NCI-H2081 treated with DMSO at 0.1 percent for 48 hours (cell line): Measurements from ENCODE around the gene HP1BP3.

Experiments
- DNase-seq: peaks from one replicate; lab custom pipeline; 2025; lab: John Stamatoyannopoulos, UW

HP1BP3 gene

DNA sequence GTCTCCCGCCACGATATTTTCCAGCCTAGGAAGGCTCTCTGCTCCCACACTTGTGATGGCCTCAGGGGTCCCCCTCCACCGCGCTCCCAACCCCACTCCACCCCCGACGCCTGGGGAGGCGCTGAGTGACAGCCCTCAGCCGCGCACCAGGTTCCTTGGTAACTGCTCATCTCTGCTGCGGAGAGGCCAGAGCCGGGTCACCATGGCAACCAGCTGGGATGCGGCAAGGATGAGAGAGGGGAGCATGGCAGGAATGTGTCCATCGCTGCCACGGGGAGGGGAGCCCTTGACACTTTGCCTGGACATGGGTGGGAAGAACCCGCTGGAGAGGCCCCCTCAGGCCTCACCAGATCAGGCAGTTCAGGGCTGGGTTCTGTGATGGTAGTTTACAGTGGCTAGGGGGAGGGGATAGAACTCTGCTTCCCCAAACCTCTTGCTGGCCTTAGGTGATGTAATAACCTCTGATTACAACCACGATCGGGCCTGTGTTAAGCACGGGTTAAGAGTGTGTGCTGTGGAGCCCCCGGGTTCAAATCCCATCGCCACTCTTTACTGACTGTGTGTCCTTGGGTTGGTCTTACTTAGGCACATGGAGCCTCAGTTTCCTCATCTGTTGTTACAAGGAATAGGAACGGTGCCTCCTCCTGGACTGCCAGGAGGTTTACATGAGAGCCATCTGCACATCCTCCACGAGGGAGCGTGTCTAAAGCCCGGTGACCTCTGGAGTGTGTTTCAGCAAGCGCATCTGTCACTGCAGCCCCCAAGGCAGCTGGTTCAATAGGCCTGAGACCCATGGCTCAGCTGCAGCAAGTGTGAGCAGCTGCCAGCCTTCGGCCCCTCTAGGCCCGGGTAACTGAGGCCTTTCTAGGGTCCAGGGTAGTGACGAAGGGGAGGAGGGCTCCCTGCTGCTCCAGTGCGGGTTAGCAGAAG lies 75.6 kb downstream of the HP1BP3 start:
- DNase-seq, result no peak

DNA sequence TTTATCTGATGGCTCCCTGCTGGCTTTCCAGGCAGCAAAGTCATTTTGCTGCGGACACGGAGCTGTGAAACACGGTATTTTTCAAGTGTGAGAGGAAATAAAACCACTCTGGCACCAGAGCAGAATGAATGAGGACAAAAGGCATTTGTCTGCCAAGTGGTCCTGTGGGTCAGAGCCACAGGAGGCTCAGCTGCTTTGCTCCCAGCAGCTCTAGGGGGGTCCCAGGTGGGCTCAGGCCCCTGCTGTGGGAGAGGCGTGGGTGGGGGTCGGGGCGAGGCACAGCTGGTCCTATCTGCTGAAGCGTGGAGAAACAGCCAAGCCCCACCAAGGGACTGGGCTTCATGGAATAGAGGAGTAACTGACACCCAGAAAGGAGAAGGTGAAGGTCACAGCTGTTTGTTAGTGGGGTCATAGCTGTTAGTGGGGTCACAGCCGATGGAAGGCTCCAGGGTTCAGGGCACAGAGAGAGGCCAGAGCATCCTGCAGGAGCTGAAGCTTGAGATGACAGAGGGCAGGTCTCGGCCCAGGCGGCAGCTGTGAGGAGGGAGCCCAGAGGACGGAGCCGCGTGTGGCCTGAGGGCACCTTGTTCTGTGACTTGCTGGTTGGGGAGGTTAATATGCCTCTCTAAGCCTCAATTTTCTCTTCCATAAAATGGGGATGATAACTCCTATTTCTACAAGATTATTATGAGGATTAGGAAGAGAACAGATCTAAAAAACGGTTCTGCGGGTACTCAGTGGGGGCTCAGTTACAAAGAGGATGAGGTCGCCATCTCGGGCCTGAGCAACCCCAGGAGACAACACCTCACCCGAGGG lies 76.4 kb downstream of the HP1BP3 start:
- DNase-seq, result no peak

DNA sequence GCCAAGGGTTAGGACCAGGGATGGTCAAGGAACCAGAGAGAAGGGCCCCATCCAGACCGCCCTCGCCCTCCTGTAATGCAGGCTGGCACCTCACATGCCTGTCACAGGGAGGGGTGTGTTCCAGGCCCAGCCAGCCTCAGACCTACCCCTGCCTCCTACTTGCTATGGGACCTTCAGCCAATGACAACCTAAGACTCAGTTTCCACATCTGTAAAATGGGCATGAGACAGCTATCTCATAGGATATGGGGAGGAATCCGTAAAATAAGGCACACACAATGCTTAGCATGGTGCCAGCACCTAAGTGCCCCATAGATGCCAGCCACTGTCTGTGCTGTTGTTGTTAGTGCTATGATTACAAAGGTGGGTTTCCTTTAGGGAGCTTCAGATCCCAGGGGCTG lies 77.2 kb downstream of the HP1BP3 start:
- DNase-seq, result no peak

DNA sequence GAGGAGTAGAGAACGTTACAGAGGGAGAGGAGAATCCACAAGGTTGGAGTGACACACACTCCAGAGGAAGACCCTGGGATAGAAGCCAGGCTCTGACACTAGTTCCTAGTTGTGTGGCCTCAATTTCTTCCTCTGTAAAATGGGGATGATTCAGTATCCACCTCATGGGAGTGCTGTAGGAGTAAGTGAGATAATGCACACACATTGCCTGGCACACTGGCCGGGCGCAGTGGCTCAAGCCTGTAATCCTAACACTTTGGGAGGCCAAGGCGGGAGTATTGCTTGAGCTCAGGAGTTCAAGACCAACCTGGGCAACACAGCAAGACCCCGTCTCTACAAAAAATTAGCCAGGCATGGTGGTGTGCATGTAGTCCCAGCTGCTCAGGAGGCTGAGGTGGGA lies 78.2 kb downstream of the HP1BP3 start:
- no peak for DNase-seq

DNA sequence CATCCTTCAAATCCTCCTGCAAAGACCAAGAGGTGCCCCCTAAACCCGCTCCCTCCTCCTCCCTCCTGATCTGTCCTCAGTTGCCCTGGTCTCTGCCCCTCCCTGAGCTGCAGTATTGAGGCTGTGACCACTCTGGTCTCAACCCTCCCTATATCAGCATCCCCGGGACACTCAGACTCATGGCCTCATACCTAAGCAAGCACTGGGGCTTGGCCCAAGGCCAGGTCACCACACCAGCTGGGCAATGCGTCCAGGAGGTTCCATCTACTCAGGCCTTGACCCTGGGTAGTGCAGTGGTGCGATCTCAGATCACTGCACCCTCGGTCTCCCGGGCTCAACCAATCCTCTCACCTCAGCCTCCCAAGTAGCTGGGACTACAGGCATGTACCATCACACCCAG lies 79.0 kb downstream of the HP1BP3 start:
- no peak for DNase-seq

DNA sequence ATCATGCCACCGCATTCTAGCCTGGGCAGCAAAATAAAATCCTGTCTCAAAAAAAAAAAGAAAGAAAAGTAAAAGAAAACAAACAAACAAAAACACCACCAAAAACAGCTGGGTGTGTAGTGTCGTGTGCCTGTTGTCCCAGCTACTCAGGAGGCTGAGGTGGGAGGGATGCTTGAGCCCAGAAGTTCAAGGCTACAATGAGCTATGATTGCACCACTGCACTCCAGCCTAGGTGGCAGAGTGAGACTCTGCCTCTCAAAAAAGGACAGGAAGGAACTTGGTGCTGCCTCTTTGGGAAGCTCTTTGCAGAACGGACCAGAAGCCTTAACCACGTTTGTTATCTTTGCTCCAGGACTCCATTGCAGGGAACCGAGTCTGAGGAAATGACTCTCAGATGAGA lies 80.3 kb downstream of the HP1BP3 start:
- no peak for DNase-seq

DNA sequence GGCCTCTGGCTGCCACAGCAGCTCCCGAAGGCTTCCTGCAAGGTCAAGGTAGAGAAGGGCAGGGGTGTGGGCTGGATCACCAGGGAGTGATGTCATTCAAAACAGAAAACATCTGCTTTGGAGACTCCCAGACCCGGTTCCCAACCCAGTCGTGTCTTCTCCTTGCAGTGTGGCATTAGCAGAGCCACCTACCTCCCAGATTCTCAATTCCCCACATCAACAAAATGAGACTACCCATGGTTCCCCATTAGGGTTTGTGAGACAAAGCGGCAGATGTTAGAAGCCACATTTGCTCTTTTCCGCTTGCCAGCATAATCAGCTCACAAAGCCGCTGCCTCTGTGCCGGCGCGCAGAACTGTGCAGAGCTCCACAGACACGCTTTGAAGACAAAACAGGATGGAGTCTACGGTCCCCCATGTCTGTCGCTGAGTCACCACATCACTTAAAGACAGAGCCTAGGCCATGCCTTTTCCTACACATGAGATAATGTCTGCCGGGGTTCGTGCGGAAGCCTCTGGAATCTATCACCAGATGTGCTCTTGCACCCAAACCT lies 81.8 kb downstream of the HP1BP3 start:
- no peak for DNase-seq

DNA sequence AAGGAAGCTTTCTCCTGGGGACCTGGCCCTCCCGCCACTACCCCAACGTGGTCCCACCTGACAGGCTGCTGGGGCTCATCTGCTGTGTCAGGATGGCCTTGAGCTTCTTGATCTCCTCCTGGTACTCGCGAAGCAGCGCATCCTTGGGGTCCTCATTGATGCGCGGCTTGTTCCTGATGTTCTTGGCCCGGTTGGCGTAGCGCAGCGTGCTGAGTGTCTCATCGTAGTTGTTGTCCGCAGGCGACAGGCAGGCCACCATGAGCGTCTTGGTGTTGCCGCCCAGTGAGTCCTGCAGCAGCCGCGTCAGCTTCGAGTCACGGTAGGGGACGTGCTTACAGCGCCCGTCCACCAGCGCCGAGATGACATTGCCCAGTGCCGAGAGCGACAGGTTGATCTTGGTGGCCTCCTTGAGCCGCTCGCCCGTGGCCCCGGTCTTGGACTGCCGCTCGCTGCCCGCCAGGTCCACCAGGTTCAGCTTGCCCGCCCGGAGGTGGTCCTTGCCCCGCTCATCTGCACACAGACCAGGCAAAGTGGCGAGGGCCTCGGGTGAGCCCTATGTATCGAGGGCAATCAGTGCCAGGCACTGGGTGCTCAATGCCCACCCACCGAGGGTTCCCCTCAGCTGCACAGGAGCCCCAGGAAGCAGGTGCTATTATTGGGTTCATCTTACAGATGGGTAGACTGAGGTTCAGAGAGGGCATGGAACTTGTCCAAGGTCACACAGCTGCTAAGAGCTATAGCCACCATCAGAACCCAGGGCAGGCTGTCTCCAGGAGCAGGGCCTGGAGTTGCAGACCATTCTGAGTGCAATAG lies 82.5 kb downstream of the HP1BP3 start:
- no peak for DNase-seq

DNA sequence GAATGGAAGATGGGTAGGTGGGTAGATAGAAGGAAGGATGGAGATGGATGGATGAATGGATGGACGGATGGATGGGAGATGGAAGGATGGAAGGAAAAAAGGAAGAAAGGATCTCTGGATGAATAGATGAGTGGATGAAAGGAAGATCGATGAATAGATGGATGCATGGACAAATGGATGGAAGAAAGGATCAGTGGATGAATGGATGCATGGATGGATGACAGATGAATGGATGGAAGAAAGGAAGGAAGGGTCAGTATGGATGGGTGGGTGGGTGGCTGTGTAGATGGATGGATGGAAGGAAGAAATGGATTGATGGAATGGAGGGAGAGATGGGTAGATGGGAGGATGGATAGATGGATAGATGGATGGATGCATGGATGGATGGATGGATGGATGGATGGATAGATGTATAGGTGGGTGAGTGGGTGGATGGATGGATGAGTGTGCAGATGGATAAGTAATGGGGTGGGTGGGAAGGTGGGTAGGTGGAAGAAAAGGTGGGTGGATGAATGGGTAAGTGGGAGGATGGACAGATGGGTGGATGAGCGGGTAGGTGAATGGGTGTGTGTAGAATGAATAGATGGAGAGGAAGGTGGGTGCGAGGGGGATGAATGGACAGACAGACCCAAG lies 83.9 kb downstream of the HP1BP3 start:
- DNase-seq, result no peak

DNA sequence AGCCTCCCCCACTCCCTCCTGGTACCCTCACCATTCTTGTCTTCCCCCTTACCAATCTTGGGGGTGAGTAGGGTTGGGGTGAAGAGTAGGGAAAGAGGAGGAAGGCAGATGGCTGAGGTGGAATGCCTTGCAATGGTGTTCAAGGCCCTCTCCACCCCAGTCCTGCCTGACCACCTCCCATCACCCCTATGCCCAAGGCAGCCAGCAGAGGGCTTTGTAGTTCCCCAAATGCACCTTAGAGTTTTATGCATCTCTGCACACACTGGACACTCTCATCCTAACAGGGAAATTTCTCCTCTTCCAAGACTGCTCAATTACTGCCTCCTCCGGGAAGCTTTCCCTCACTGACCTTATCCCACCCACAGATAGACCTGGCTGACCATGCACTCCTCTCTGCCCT lies 84.7 kb downstream of the HP1BP3 start:
- DNase-seq, result no peak

DNA sequence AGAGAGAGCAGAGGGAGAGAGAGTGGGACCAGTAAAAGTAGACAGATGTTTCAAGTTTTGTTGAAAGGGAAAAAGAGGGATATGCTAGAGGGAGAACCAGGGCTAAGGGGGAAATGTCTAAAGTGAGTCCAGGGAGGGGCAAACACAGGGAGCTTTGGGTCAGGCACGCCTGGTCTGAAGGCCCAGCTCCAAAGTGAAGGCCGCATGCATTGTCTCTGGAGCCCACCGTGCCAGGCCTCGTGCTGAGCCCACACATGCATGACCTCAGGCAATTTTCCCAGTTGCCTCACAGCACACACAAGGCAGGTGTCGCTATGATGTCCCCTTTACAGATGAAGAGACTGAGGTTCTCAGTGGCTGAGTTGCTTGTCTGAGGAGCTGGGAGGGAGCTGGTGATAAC lies 85.3 kb downstream of the HP1BP3 start:
- no peak for DNase-seq

DNA sequence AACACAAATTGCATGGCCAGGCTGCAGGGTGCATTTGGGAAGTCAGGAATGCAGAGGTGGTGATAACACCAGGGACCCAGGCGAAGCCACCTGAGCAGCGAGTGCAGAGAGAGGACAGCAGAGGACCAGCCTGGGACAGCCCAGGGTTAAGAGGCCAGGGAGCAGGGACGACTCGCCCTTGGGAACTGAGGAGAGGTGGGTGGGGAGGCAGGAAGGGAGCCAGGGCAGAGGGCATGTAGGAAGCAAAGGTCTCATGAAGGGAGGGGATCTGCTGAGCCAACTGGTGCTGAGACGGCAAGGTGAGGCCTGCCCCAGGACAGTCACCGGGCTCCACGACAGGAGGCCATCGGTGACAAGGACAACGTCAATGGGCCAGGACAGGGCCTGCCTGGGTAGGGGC lies 85.7 kb downstream of the HP1BP3 start:
- DNase-seq, result no peak

DNA sequence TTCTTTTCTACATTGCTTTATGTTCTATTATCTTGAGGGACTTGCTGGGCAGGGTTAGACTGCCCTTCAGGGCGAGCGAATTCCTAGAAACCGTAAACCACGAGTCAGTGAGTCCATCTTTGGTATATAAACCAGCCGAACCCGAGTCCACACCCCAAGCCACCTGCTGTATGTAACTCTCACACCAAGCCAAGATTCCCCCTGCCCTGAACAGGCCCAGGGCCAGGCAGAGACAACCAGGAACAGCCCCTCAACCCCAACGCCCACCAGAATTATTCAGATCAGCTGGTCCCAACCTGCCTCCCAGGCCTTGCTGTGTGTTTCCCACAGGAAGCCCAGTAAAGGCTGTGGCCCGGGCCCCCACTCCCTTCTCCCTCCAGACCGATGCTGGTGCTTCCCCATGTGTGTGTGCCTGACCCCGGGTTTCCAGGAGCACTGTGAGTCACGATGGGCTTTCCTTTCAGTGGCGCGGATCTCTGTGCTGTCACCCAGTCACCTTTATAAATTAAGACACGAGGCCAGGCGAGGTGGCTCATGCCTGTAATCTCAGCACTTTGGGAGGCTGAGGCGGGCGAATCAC lies 86.4 kb downstream of the HP1BP3 start:
- DNase-seq, result no peak

DNA sequence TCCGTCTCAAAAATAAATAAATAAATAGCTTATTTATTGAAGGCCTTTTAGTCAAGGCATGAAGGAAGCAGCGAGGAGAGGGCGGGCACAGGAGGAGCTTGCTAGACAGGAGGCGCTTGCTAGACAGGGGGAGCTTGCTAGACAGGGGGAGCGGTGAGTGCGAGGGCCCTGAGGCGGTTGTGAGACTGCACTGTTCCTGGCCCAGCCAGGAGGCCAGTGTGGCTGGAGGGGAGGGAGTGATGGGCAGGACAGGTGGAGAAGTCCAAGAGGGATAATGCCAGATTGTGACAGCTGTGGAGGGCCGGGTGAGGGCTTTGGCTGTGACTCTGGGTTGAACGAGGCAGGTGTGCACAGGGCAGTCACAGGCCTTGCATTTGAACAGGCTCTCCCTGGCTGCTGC lies 87.5 kb downstream of the HP1BP3 start:
- DNase-seq, result no peak

DNA sequence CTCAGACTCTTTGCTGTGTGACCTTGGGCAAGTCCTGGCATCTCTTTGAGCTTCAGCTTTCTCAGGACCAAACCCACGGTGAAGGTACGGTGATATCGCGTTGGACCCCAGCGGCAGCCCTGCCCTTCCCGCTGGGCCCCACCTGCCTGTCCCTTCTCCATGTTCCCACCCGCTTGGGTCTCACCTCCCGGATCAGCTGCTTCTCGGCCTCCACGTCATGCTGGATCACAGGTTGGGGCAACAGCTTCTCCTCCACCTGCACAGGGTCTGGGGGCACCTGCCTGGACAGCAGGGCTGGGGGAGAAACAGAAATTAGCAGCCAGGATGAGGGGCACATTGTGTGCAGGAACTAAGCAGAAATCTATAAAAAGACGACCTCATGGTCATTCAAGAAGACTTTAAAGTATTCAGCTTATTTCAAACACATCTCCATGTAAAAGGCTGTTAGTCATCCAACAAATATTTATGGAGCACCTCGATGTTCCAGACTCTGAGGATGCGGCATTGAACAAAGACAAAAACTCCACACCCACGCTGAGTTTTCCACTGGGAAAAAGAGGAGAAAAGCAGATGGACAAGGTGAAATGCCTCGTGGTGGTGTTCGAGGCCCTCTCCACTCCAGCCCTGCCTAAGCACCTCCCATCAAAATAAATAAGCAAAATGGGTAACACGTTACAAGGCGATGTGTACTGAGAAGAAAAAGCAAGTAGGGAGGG lies 88.8 kb downstream of the HP1BP3 start:
- no peak for DNase-seq

DNA sequence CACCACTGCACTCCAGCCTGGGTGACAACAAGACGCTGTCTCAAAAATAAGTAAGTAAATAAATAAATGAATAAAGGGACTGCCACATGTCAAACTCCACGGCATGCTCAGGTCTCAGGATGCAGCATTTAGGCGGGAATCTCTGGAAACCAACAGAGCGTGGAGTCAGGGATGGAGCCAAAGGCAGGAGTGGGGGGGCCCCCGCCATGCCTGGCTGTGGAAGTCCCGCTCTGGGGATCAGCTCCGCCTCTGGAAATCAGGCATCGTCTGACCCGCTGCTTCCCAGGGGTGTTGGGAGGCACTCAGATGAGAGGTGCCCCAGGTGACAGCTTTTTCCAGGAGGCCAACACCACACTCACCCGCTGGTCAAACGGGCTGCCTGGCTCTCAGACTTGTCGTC lies 89.5 kb downstream of the HP1BP3 start:
- DNase-seq, result no peak

DNA sequence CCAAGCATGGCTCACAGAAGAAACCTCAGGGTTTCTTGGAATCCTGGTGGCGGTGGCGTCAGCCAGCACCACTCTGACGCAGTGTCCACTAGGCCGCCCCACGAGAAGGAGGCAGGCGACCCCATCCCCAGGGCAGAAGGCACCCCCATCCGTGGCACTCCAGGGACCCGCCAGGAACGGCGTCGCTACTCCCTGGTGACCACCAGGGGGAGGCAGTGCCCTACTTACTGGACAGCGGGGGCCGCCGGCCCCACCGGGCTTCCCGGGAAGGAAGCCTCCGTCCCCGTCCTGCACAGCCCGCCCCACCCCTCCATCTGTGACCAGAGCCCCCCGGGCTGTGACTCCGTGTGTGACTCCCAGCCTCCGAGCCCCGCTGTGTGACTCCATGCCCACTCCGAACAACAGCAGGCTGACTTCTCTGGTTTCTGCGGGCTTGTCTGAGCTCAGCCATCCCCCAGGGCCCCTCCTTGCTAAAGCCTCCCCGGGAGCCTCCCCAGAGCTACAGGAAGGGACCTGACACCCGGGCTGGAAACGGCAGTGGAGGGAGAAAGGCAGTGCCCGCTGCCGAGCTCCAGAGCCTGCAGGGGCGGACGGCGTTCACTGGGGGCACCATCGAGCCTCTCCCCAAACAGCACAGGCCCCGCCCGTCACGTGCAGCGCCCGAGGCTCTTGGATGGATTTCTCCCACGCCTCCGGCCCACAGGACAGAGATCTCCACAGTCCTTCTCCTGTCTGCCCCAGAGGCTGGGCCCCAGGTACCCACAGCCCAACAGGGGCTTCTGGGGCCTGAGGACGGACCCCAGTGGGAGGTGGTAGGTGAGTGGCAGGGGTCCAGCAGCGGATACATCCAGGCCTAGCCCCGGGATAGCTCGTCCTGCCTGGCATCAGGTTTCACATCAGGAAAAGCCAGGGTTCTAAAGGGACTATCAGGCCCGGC lies 90.4 kb downstream of the HP1BP3 start:
- DNase-seq, result peak; percentile 61

DNA sequence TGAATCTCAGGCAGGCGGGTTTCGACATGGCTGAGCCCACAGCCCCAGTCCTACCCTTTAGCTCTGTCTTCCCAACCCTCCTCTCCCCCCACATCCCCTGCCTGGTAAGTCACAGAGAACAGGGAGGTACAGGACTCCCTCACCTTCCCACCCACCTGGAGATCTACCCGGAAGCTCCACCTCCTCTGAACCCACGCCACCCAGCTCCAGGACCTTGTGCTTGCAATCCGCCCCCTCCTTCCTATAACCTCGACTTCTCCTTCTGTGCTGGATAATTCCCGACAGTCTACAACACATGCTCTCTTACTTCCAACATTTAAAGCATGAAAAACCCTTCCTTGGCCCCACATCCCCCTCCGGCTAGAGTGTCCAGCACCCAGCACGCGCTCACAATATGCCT lies 91.6 kb downstream of the HP1BP3 start:
- DNase-seq, result no peak

DNA sequence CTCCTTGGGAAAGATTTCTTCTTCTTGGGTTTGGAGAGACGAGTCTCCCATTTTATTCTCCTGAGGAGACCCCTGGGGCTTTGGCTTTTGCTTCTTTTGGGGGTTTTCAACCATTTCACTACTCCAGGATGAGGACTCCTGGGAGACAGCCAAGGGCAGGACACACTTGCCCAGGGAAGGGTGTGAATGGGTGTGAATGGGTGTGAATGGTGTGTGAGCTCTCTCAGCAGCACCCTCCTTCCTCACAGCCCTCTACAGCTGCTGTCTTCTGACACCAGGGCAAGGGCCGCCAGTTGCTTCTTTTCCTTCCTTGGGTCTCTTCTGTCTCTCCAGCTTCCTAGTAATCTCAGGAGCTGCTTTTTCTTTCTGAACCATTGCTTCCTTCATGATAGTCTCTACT lies 93.5 kb downstream of the HP1BP3 start:
- DNase-seq, result no peak
